B cell (primary cell): ENCODE measurements around the gene ADGRF5.

Experiments used
- EZH2 ChIP-seq: IDR thresholded peaks from 2 replicates; pipeline ENCODE4 v1.6.1; 2012; ENCODE audit warnings: borderline replicate concordance, low read depth, mild to moderate bottlenecking, moderate library complexity, low read length; ENCODE audit not compliant: insufficient read depth, poor library complexity, severe bottlenecking
- TF ChIP-seq, protein P1 (sequence below): fragments of 200-600 bp; IDR thresholded peaks from one replicate; pipeline ENCODE4 v1.8.0; 2022; ENCODE audit warnings: antibody characterized with exemption, mild to moderate bottlenecking

DNA sequence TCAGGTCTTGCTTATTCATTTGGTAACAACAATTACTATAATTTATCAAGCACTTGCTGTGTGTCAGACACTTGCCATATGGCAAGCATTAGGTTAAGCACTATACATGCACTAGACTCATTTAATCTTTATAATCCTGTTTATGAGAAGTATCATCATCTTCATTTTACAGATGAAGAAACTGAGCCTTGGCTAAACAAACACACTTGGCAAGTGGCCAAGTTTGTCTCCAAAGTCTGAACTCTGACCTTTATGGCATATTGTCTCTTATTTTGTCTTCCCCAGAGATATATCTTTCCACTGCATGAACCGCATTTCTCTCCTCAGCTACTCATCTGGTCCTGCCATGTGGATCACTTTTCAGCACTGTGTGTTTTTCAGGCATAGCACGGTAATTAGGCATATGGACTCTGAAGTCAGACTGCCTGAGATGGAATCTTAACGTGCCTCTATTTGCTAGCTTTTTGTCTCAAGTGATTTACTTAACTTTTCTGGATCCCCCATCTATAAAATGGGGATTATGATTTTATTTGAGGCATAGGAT, 4.7 kb downstream of the ADGRF5 start:
- TF ChIP-seq, protein P1, sequence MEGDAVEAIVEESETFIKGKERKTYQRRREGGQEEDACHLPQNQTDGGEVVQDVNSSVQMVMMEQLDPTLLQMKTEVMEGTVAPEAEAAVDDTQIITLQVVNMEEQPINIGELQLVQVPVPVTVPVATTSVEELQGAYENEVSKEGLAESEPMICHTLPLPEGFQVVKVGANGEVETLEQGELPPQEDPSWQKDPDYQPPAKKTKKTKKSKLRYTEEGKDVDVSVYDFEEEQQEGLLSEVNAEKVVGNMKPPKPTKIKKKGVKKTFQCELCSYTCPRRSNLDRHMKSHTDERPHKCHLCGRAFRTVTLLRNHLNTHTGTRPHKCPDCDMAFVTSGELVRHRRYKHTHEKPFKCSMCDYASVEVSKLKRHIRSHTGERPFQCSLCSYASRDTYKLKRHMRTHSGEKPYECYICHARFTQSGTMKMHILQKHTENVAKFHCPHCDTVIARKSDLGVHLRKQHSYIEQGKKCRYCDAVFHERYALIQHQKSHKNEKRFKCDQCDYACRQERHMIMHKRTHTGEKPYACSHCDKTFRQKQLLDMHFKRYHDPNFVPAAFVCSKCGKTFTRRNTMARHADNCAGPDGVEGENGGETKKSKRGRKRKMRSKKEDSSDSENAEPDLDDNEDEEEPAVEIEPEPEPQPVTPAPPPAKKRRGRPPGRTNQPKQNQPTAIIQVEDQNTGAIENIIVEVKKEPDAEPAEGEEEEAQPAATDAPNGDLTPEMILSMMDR: no peak
- no peak for TF ChIP-seq EZH2
